Stimulated activated CD4-positive, alpha-beta T cell treated with anti-CD3 and anti-CD28 coated beads, Interleukin-12 subunit alpha, Interleukin-12 subunit beta, amount 100 ng/mL, for 24 hours (primary cell): ENCODE results near the gene PCNX1.

ENCODE experiments used
- DNase-seq, 2 experiments: peaks; one replicate each; pipeline ENCODE4 v3.0.0-alpha.2; 2020; ENCODE audit warnings: low read depth in 2 of 2

The PCNX1 gene

DNA sequence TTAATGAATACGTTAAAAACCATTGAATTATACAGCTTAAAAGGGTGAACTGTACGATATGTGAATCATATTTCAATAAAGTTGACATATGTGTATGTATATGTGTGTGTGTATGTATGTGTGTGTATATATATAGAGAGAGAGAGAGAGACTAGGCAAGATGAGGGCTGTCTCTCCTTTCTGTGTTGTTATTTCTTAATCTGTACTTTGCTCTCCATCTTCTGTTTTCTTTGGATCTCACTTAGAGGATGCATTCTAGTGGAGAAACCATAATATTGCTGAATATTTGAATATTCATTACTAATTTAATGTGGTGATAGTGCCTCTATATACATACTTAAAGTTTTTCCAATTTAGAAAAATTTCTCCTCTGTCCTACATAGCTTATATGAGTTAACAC, 50.5 kb downstream of the PCNX1 start:
- DNase-seq, result no peak

- DNase-seq, result no peak
Measured at GRCh38 chr14:70962935-70963334, 55.7 kb downstream of the PCNX1 start.

DNA sequence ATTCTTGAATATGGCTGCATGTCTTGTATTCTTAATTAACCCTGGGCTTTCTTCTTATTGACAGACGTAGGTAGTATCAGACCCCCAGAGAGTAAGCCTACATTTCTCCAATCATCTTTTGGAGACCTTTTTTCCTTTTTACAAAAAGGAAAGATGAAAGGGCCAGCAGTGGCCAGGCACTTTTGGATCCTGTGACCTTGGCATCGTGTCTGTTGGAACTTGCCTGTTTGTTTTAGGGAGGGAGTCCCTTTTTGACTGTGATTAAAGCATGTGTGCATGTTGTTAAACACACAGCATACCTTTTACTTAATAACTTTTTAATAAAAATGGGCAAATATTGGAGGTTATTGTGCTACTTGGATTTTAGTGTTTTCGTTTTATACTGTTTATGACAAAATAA, 57.2 kb downstream of the PCNX1 start:
- DNase-seq, result no peak

- no peak for DNase-seq
Measured at GRCh38 chr14:70971560-70971959, 64.3 kb downstream of the PCNX1 start.

DNA sequence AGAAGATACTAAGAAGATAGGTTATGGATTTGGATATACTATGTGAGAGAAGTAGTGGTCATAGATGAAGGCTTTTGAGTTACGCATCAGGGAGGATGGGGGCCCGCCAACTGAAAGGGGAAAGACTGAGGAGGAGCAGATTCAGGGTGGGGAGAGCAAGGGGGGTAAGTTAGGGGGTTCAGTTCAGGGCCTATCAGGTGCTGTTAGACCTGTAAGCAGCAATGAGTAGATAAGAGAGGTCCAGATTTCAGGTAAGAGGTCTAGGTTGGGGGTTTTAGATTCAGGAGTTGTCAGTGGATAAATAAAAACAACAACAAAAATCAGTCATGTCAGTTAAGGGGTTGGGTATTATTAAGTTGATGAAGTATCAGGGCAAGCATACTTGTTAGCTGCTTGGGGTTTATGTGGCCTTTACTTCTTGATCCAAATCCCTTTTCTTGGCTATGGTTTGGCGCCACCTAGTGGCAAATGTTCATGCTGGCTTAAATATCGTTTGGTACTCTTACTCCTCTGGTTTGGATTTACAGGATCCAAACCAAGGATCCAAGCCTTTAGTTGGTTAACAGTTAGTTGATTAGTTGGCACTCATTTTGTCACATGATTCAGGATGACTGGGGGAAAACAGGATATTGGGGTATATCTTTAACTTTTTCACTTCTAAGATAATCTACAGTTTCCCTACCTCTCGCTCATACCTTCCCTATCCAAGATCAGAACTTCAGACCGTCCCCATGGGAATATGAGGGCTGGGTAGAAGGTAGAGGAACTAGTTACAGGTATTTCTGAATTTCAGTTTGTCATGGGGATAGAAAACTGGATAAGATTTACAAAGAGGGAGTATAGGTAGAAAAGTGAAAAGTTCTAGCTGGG, 65.1 kb downstream of the PCNX1 start:
- peak; percentile 68 to 83 for DNase-seq

DNA sequence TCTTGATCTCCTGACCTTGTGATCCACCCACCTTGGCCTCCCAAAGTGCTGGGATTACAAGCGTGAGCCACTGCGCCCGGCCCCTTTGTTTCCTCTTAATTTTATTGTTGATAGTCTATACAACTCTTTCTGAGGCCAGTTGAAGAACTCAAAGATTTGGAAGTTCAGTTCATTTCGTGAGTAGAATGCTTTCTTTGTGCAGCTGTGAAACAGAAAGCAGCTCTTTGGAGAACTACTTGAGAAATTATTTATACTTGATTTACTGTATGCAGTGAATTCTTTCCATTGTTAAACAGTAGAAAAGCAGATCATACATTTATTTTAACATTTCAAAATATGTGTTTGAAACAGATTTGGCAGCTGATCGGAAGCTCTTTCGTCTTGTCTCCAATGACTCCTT, 69.3 kb downstream of the PCNX1 start:
- no peak for DNase-seq

GRCh38 chr14:70981000-70981952, 74.0 kb downstream of the PCNX1 start:
- no peak for DNase-seq

GRCh38 chr14:70982200-70982599, 74.9 kb downstream of the PCNX1 start:
- DNase-seq, result no peak

DNA sequence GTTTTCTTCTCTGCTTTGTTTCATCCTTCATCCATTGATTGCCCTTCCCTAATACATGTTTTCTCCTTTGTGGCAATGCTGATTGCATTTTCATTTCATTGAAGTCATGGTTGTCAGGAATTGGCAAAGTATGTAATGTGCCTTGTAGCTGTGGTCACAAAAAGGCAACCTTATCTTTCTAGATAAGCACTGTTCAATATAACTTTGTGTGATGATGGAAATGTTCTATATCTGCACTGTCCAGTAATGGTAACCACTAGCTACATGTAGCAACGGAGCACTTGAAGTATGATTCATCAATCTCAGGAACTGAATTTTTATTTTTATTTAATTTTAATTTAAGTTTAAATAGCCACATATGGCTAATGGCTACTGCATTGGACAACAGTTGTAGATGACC, 79.8 kb downstream of the PCNX1 start:
- DNase-seq, result no peak

GRCh38 chr14:70988452-70988851, 81.2 kb downstream of the PCNX1 start:
- DNase-seq, result no peak

DNA sequence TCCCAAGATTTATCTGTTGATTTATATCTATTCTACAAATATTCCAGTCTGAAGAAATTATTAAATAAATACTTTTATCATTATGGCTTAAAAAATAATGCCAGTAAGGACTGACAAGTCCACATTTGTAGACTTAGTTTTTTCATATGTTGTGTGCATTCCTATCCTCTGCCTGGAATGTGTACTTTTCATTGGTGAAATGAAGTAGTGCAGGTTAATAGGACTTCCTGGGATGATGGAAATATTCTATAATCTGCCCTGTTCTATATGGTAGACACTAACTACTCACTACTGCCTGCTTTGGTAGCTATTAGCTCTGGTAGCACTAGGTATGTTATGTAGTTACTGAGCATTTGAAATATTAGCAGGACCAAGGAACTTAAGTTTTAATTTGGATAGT, 86.7 kb downstream of the PCNX1 start:
- DNase-seq, result no peak

GRCh38 chr14:70995211-70995610, 88.0 kb downstream of the PCNX1 start:
- DNase-seq, result no peak

DNA sequence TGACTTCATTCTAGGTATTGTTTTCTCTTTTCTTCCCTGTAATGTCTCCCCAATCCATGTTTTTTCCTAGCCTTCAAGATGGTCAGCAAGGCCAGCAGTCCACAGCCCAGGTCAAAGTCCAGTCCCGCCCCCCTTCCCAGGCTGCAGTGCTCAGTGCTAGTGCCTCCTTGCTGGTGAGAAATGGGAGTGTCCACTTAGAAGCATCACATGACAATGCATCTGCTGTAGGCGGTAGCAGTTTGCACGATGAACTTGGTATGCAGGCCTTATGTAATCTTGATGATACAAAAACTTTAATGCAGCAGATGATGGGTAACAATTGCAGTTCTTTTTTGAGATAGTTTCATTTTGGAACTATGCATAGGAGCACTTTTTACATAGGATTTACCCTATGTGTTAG, 88.4 kb downstream of the PCNX1 start:
- no peak for DNase-seq

DNA sequence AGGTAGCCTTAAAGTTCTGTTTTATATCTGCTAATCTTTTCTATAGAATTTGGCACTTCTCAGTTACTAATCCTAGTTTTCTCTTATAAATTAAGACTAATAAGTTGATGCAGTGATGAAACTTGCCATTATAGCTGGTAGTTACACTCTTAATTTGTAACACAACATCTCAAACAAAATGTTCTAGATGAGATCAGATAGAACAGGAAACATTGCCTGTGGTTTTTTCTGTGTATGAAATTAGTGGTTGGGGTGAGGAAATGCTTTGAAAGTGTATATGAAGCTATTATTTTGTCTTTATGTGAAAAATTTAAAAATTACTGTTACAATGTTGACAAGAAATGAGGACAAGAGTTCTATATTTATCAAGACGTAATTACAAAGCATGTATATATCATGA, 91.9 kb downstream of the PCNX1 start:
- no peak for DNase-seq

DNA sequence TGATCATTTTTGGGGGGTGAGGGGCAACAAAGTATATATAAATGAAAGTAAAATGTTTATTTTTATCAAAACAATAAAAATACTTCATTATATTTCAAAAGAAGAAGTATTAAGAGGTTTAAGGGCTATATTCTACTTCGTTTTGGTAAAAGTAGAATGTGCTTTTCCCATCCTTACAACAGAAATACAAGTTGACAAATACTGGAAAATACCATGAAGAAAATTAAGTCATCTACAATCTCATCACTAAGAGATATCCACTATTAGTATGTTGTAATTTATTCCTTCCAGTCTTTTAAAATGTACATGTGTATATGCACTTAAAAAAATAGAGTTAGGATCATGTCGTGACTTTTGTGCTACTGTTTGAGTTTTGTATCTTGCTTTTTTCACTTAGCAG, 92.8 kb downstream of the PCNX1 start:
- no peak for DNase-seq

GRCh38 chr14:71001742-71002141, 94.5 kb downstream of the PCNX1 start:
- no peak for DNase-seq

DNA sequence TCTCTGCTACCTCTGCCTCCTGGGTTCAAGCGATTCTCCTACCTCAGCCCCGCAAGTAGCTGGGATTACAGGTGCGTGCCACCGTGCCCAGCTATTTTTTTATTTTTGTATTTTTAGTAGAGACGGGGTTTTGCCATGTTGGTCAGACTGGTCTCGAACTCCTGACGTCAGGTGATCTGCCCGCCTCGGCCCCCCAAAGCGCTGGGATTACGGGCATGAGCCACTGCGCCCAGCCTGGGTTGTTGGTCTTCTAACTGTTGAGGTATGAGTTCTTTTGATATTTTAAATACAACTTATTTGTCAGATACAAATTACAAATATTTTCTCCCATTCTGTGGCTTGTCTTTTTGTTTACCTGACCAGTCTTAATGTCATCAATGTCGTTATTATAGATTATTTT, 95.9 kb downstream of the PCNX1 start:
- DNase-seq, result no peak

DNA sequence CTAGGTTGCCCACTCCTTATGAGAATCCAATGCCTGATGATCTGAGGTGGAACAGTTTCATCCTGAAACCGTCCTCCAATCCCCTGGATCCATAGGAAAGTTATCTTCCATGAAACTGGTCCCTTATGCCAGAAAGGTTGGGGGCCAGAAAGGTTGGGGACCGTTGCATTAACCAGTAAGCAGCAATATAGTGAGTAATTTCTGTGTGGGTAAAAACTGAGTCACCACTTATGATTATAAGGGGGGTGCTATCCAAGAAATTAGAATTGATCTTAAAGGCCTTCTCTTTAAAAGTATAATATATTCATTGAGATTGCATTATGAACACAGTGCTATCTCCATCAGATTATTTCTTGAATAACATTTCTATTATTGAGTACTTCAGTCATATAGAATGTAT, 97.2 kb downstream of the PCNX1 start:
- DNase-seq, result no peak

- DNase-seq, result no peak
Measured at GRCh38 chr14:71005076-71005475, 97.8 kb downstream of the PCNX1 start.

- DNase-seq, result no peak
Measured at GRCh38 chr14:71006200-71006563, 98.9 kb downstream of the PCNX1 start.

DNA sequence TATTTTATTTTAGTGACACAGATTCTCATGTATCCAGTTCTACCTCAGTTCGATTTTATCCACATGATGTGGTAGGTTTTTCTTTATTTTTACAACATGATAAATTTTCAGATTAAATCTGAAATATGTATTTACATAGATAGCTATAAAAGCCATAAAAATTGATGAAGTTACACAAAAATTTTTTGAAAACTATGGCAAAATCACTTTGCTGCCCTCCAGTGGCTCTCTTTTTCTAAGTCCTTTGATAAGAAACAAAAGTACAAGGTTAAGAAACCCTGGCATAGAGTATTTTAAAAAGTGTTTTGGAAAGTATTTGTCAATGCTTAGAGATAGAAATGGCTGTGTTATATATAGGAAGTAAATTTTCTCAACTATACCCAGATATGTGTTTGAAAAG, 104.2 kb downstream of the PCNX1 start:
- no peak for DNase-seq

- DNase-seq, result no peak
Measured at GRCh38 chr14:71012888-71013287, 105.6 kb downstream of the PCNX1 start.
